Astrocyte (in vitro differentiated cells and primary cell): Measurements from ENCODE around the gene TNKS1BP1. TPM values are rescaled to one million over a fixed set of nuclear protein-coding genes. Genes with fewer than 3 reads are reported as not detected.

Experiments used
- DNase-seq: peaks from one replicate; pipeline ENCODE4 v3.0.0-alpha.2; 2010; ENCODE audit warnings: low read depth
- FAIRE-seq: peaks from 2 replicates; lab custom pipeline; 2011; peaks lifted over from hg19 to GRCh38; lab: Jason Lieb, UNC
- H2AFZ ChIP-seq: 2 replicates; pipeline ENCODE4 v1.6.0; 2012; ENCODE audit warnings: low read depth, low read length, inconsistent platforms
- H3K27ac ChIP-seq: 2 replicates; pipeline ENCODE4 v1.5.1; 2011; ENCODE audit warnings: low read depth, low read length, inconsistent platforms
- H3K27me3 ChIP-seq: 2 replicates; pipeline ENCODE4 v1.6.0; 2011; ENCODE audit warnings: low read length, inconsistent platforms; ENCODE audit not compliant: insufficient read depth
- H3K36me3 ChIP-seq: 2 replicates; pipeline ENCODE4 v1.5.1; 2011; ENCODE audit warnings: low read length, inconsistent platforms; ENCODE audit not compliant: insufficient read depth
- H3K4me1 ChIP-seq: 2 replicates; pipeline ENCODE4 v1.5.1; 2011; ENCODE audit warnings: low read length, inconsistent platforms; ENCODE audit not compliant: insufficient read depth
- H3K4me2 ChIP-seq: 2 replicates; pipeline ENCODE4 v1.6.0; 2012; ENCODE audit warnings: low read length, inconsistent platforms
- H3K4me3 ChIP-seq: 2 replicates; pipeline ENCODE4 v1.5.1; 2011; ENCODE audit warnings: low read depth, mild to moderate bottlenecking, low read length, inconsistent platforms; ENCODE audit not compliant: insufficient read depth
- H3K79me2 ChIP-seq: 2 replicates; pipeline ENCODE4 v1.6.0; 2012; ENCODE audit warnings: mild to moderate bottlenecking, low read length, inconsistent platforms; ENCODE audit not compliant: insufficient read depth
- H3K9ac ChIP-seq: 2 replicates; pipeline ENCODE4 v1.6.0; 2012; ENCODE audit warnings: mild to moderate bottlenecking, low read length, inconsistent platforms
- H3K9me3 ChIP-seq: 2 replicates; pipeline ENCODE4 v1.5.1; 2012; ENCODE audit warnings: low read depth, mild to moderate bottlenecking, low read length, inconsistent platforms; ENCODE audit not compliant: insufficient read depth
- H4K20me1 ChIP-seq: 2 replicates; pipeline ENCODE4 v1.6.0; 2012; ENCODE audit warnings: low read length, inconsistent platforms; ENCODE audit not compliant: insufficient read depth
- H3K27ac Mint-ChIP-seq: one replicate; pipeline ENCODE4 v1.8.0; 2021; ENCODE audit warnings: mild to moderate bottlenecking, mixed read lengths; ENCODE audit not compliant: unreplicated experiment
- H3K27me3 Mint-ChIP-seq: one replicate; pipeline ENCODE4 v1.8.0; 2021; ENCODE audit warnings: low read depth, mixed read lengths; ENCODE audit not compliant: unreplicated experiment
- H3K36me3 Mint-ChIP-seq: one replicate; pipeline ENCODE4 v1.8.0; 2021; ENCODE audit warnings: low read depth, mixed read lengths; ENCODE audit not compliant: unreplicated experiment
- H3K4me1 Mint-ChIP-seq: one replicate; pipeline ENCODE4 v1.8.0; 2021; ENCODE audit warnings: low read depth, mixed read lengths; ENCODE audit not compliant: unreplicated experiment
- H3K4me3 Mint-ChIP-seq: one replicate; pipeline ENCODE4 v1.8.0; 2021; ENCODE audit warnings: mild to moderate bottlenecking, moderate library complexity, mixed read lengths; ENCODE audit not compliant: unreplicated experiment
- H3K9me3 Mint-ChIP-seq: one replicate; pipeline ENCODE4 v1.8.0; 2021; ENCODE audit warnings: mild to moderate bottlenecking, mixed read lengths; ENCODE audit not compliant: unreplicated experiment
- CTCF ChIP-seq: IDR thresholded peaks from 2 replicates; pipeline ENCODE4 v1.5.1; 2011; ENCODE audit warnings: low read depth, mild to moderate bottlenecking, inconsistent platforms, low read length, moderate library complexity; ENCODE audit not compliant: insufficient read depth
- EZH2 ChIP-seq: IDR thresholded peaks from 2 replicates; pipeline ENCODE4 v1.6.1; 2012; ENCODE audit warnings: mild to moderate bottlenecking, low read length, inconsistent platforms; ENCODE audit not compliant: insufficient read depth
- total RNA-seq: library from RNA; stranded (reverse); gene quantifications from 2 replicates; pipeline ENCODE4 v1.2.1, GENCODE V29; 2021

The TNKS1BP1 gene
- total RNA-seq, 1 donor from 2014 or later = 149 TPM

- FAIRE-seq (no peak), DNase-seq (no peak)
- Mint-ChIP-seq H3K36me3 (peaks cover 34% of the 10 kb centered on the region), H3K4me1 (peaks cover 37% of the 10 kb centered on the region), H3K4me3 (no peak overlapping the region), H3K9me3 (no peaks in the 10 kb centered on the region), H3K27ac (no peak overlapping the region), H3K27me3 (no peaks in the 10 kb centered on the region)
- Histone ChIP-seq H3K36me3 (peaks cover 34% of the 10 kb centered on the region), H3K27me3 (no peaks in the 10 kb centered on the region), H3K27ac (no peak overlapping the region), H3K4me3 (no peak overlapping the region), H3K9me3 (no peaks in the 10 kb centered on the region), H4K20me1 (peaks cover 83% of the 10 kb centered on the region), H3K9ac (no peak overlapping the region), H3K4me1 (peaks cover 42% of the 10 kb centered on the region), H2AFZ (no peak overlapping the region), H3K79me2 (peaks cover 73% of the 10 kb centered on the region), H3K4me2 (no peak overlapping the region)
- TF ChIP-seq CTCF = no peak
- no peak for TF ChIP-seq EZH2
These were observed 11.5 kb downstream of the TNKS1BP1 start for GRCh38 chr11:57313071-57313787.

- Histone ChIP-seq H3K27ac (no peak overlapping the region), H3K9ac (no peak overlapping the region), H3K4me1 (peaks cover 40% of the 10 kb centered on the region), H3K27me3 (no peaks in the 10 kb centered on the region), H2AFZ (no peak overlapping the region), H3K36me3 (peaks cover 33% of the 10 kb centered on the region), H4K20me1 (peaks cover 83% of the 10 kb centered on the region), H3K4me2 (no peak overlapping the region), H3K9me3 (no peaks in the 10 kb centered on the region), H3K4me3 (no peak overlapping the region), H3K79me2 (peaks cover 73% of the 10 kb centered on the region)
- H3K27me3 Mint-ChIP-seq = no peaks in the 10 kb centered on the region
- no peak for TF ChIP-seq CTCF
- no peak for TF ChIP-seq EZH2
- H3K4me1 Mint-ChIP-seq = peaks cover 34% of the 10 kb centered on the region
- no peak for FAIRE-seq
- peak overlapping the region; percentile 67 for H3K27ac Mint-ChIP-seq
- H3K36me3 Mint-ChIP-seq = peaks cover 34% of the 10 kb centered on the region
- DNase-seq = no peak
- H3K4me3 Mint-ChIP-seq = peak overlapping the region; percentile 70
- no peaks in the 10 kb centered on the region for H3K9me3 Mint-ChIP-seq
These were observed 12.2 kb downstream of the TNKS1BP1 start for GRCh38 chr11:57312511-57313021.
